HCT116 (cell line): ENCODE data around the gene FRMD4B. TPM values are rescaled to one million over a fixed set of nuclear protein-coding genes. Genes with fewer than 3 reads are reported as not detected.

Experiments
- ATAC-seq: fragments of 200-7000 bp; cut with Tn5 transposase; 2 replicates; pipeline ENCODE4 v1.9.1; 2020; ENCODE audit warnings: mild to moderate bottlenecking, moderate library complexity
- BruUV-seq: library from RNA; stranded (reverse); fragments of 400-500 nt; replicated peaks from 2 replicates; lab custom pipeline; 2021; lab: Mats Ljungman, UMichigan
- CTCF ChIA-PET: fragments of 300-600 bp; sonication (Branson Sonifier 250); formaldehyde crosslinking; loops from one replicate; lab custom pipeline; 2021; ENCODE audit warnings: antibody characterized with exemption; lab: Charles Lee
- POLR2A ChIA-PET: fragments of 300-600, 350-600 bp; sonication (Branson Sonifier 250); formaldehyde crosslinking; loops from one replicate; lab custom pipeline; 2021; ENCODE audit warnings: antibody characterized with exemption; lab: Charles Lee
- RAD21 ChIA-PET, 2 experiments: fragments of 300-600 bp; sonication (Branson Sonifier 250); formaldehyde crosslinking; loops; one replicate each; lab custom pipeline; 2023; ENCODE audit warnings: low total read pairs in 2 of 2; ENCODE audit not compliant: uncharacterized antibody in 2 of 2, unreplicated experiment in 2 of 2, low non-redundant PET in 1 of 2; lab: Charles Lee
- DNase-seq: peaks from one replicate; pipeline ENCODE4 v3.0.0-alpha.2; 2010; ENCODE audit warnings: low read depth, low spot score
- H2AFZ ChIP-seq: fragments of 200-600 bp; shearing (Covaris generic), sonication (generic); 2 replicates; pipeline ENCODE4 v1.6.1; 2017; ENCODE audit warnings: low read depth, mixed run types, mixed read lengths, antibody characterized with exemption, low read length; ENCODE audit not compliant: poor library complexity, severe bottlenecking
- H3K27ac ChIP-seq: 2 replicates; pipeline ENCODE4 v1.5.1; 2012; ENCODE audit warnings: low read depth, low read length
- H3K27me3 ChIP-seq: fragments of 200-600 bp; sonication (generic); 2 replicates; pipeline ENCODE4 v1.6.1; 2016; ENCODE audit warnings: mixed run types, low read length, mixed read lengths; ENCODE audit not compliant: insufficient read depth
- H3K36me3 ChIP-seq, 2 experiments: fragments of 200-500 bp in 1 of 2; fragments of 200-600 bp in 1 of 2; sonication (Bioruptor generic) in 1 of 2; sonication (generic) in 1 of 2; 2 replicates each; pipeline versions ENCODE4 v1.5.1 to v1.6.1; 2014 to 2016; ENCODE audit warnings: low read length in 2 of 2, inconsistent platforms in 1 of 2, mixed read lengths in 1 of 2, mixed run types in 1 of 2; ENCODE audit not compliant: insufficient read depth in 2 of 2, control insufficient read depth in 1 of 2
- H3K4me1 ChIP-seq, 2 experiments: fragments of 200-600 bp in 1 of 2; sonication (generic) in 1 of 2; 2 replicates each; pipeline versions ENCODE4 v1.5.1 to v1.6.1; 2012 to 2017; ENCODE audit warnings: low read length in 2 of 2, inconsistent platforms in 1 of 2, mild to moderate bottlenecking in 1 of 2, mixed read lengths in 1 of 2, mixed run types in 1 of 2, moderate library complexity in 1 of 2; ENCODE audit not compliant: insufficient read depth in 2 of 2, control insufficient read depth in 1 of 2
- H3K4me2 ChIP-seq: fragments of 200-600 bp; sonication (generic); 2 replicates; pipeline ENCODE4 v1.6.1; 2017; ENCODE audit warnings: mixed run types, low read length, mixed read lengths
- H3K4me3 ChIP-seq, 2 experiments: fragments of 200-600 bp in 1 of 2; sonication (generic) in 1 of 2; replicated peaks in 1 of 2; 2 replicates each; pipeline ENCODE4 v1.5.1; 2011 to 2016; ENCODE audit warnings: low read length in 2 of 2, control low read depth in 1 of 2, low read depth in 1 of 2, mild to moderate bottlenecking in 1 of 2, mixed read lengths in 1 of 2, mixed run types in 1 of 2
- H3K79me2 ChIP-seq: fragments of 200-600 bp; sonication (generic); 2 replicates; pipeline ENCODE4 v1.6.1; 2017; ENCODE audit warnings: mild to moderate bottlenecking, mixed run types, low read length, moderate library complexity, mixed read lengths; ENCODE audit not compliant: insufficient read depth
- H3K9ac ChIP-seq: fragments of 200-600 bp; sonication (generic); 2 replicates; pipeline ENCODE4 v1.6.1; 2016; ENCODE audit warnings: low read length, mixed read lengths
- H3K9me2 ChIP-seq: fragments of 200-600 bp; sonication (generic), shearing (Covaris generic); 2 replicates; pipeline ENCODE4 v1.6.1; 2017; ENCODE audit warnings: mixed run types, mild to moderate bottlenecking, moderate library complexity; ENCODE audit not compliant: insufficient read depth
- H3K9me3 ChIP-seq, 2 experiments: fragments of 200-500 bp in 1 of 2; fragments of 200-600 bp in 1 of 2; sonication (Bioruptor generic) in 1 of 2; sonication (generic) in 1 of 2; 2 replicates each; pipeline ENCODE4 v1.6.1; 2014 to 2017; ENCODE audit warnings: low read length in 2 of 2, mixed read lengths in 2 of 2, inconsistent platforms in 1 of 2, low read depth in 1 of 2, mild to moderate bottlenecking in 1 of 2, mixed run types in 1 of 2, moderate library complexity in 1 of 2; ENCODE audit not compliant: control insufficient read depth in 1 of 2, insufficient read depth in 1 of 2
- H4K20me1 ChIP-seq: fragments of 200-600 bp; sonication (generic), shearing (Covaris generic); 2 replicates; pipeline ENCODE4 v1.6.1; 2017; ENCODE audit warnings: mixed run types, mild to moderate bottlenecking, moderate library complexity; ENCODE audit not compliant: insufficient read depth
- EGR1 ChIP-seq: IDR thresholded peaks from 2 replicates; pipeline ENCODE4 v1.6.1; 2012; ENCODE audit warnings: low read depth
- ELF1 ChIP-seq: IDR thresholded peaks from 2 replicates; pipeline ENCODE4 v1.6.1; 2012; ENCODE audit warnings: low read depth, borderline replicate concordance
- FOSL1 ChIP-seq: IDR thresholded peaks from 2 replicates; pipeline ENCODE4 v1.6.1; 2012; ENCODE audit warnings: low read depth
- JUND ChIP-seq: IDR thresholded peaks from 2 replicates; pipeline ENCODE4 v1.6.1; 2012
- SP1 ChIP-seq: IDR thresholded peaks from 2 replicates; pipeline ENCODE4 v1.6.1; 2012; ENCODE audit warnings: low read depth
- SRF ChIP-seq: IDR thresholded peaks from 2 replicates; pipeline ENCODE4 v1.6.1; 2012; ENCODE audit warnings: low read depth
- ZFX ChIP-seq: fragments of 450-650 bp; IDR thresholded peaks from 2 replicates; pipeline ENCODE4 v1.6.1; 2017
- ZNF274 ChIP-seq: fragments of 200-500 bp; sonication (Bioruptor generic); IDR thresholded peaks from 2 replicates; pipeline ENCODE4 v1.6.1; 2014; ENCODE audit warnings: mild to moderate bottlenecking, low read depth, low read length, inconsistent platforms
- intact Hi-C: fragments of 100-400 bp; cut with micrococcal nuclease; formaldehyde crosslinking; loops from 2 replicates; pipeline ENCODE4 v1.10.0; 2022
- total RNA-seq: library from RNA; stranded (reverse); gene quantifications from one replicate; pipeline ENCODE4 v1.2.1, GENCODE V29; 2021; ENCODE audit not compliant: unreplicated experiment
- TF ChIP-seq, protein P1 (sequence below), 3 experiments: fragments of 200-600 bp in 1 of 3; sonication (generic) in 1 of 3; IDR thresholded peaks in 2 of 3; conservative IDR thresholded peaks in 1 of 3; 2 replicates each; pipeline ENCODE4 v1.5.1; 2012 to 2017; ENCODE audit warnings: low read depth in 2 of 3, low read length in 2 of 3, antibody characterized with exemption in 1 of 3, borderline replicate concordance in 1 of 3, control low read depth in 1 of 3, mild to moderate bottlenecking in 1 of 3, mixed read lengths in 1 of 3, mixed run types in 1 of 3, moderate library complexity in 1 of 3; ENCODE audit not compliant: insufficient read depth in 1 of 3
- TF ChIP-seq, protein P2 (sequence below): IDR thresholded peaks from 2 replicates; pipeline ENCODE4 v1.6.1; 2012
- TF ChIP-seq, protein P3 (sequence below): IDR thresholded peaks from 2 replicates; pipeline ENCODE4 v1.6.1; 2012; ENCODE audit warnings: low read depth

The FRMD4B gene
- total RNA-seq, 1 experiment from 2014 or later = 2.0 TPM

DNA sequence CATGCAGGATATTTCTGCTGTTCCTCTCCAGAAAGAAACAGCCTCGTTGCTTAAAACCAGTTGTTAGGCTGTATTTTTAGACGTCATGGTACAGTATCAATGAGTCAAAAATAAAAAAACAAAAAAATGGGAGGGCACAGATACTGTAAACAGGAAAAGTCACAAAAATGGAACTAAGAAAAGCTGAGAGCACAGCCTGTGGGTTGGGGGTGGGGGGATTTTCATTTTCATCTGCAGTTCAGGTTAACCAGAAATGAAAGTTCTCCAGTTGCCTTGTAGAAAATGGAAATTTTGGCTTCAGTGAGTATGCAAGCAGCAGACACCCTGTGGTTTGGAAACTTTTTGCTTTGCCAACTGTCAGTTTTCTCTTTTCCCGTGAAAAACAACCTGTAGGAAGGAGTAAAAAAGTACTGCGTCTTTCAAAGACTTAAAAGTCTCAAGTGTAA, 59.0 kb downstream of the FRMD4B start:
- H2AFZ ChIP-seq = no peak overlapping the region
- BruUV-seq = no TSS peak
- ChIA-PET RAD21 (no interaction called here), POLR2A (no interaction called here), CTCF (no interaction called here)
- no peak overlapping the region for H3K9ac ChIP-seq
- DNase-seq (no peak), ATAC-seq (no peak)
- intact Hi-C loops = no loop called here
- H3K4me2 ChIP-seq = no peak overlapping the region
- no peak overlapping the region for H3K4me3 ChIP-seq
- H3K9me3 ChIP-seq = no peaks in the 10 kb centered on the region
- H3K9me2 ChIP-seq = no peaks in the 10 kb centered on the region
- no peak overlapping the region for H3K27ac ChIP-seq
- no peaks in the 10 kb centered on the region for H3K27me3 ChIP-seq
- no peaks in the 10 kb centered on the region for H3K79me2 ChIP-seq
- no peaks in the 10 kb centered on the region for H4K20me1 ChIP-seq
- H3K36me3 ChIP-seq = no peaks in the 10 kb centered on the region
- TF ChIP-seq SRF (no peak), ZFX (no peak), JUND (no peak), SP1 (no peak), FOSL1 (no peak), EGR1 (no peak), ZNF274 (no peak), ELF1 (no peak)
- TF ChIP-seq, protein P1, sequence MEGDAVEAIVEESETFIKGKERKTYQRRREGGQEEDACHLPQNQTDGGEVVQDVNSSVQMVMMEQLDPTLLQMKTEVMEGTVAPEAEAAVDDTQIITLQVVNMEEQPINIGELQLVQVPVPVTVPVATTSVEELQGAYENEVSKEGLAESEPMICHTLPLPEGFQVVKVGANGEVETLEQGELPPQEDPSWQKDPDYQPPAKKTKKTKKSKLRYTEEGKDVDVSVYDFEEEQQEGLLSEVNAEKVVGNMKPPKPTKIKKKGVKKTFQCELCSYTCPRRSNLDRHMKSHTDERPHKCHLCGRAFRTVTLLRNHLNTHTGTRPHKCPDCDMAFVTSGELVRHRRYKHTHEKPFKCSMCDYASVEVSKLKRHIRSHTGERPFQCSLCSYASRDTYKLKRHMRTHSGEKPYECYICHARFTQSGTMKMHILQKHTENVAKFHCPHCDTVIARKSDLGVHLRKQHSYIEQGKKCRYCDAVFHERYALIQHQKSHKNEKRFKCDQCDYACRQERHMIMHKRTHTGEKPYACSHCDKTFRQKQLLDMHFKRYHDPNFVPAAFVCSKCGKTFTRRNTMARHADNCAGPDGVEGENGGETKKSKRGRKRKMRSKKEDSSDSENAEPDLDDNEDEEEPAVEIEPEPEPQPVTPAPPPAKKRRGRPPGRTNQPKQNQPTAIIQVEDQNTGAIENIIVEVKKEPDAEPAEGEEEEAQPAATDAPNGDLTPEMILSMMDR (IDR thresholded peaks at IDR 0.05 in 2 of 3, conservative IDR thresholded peaks at IDR 0.05 in 1 of 3; ENCODE audit: borderline replicate concordance in 1 of 3, insufficient read depth in 1 of 3, low read depth in 2 of 3, low read length in 2 of 3) = no peak
- TF ChIP-seq, protein P2, sequence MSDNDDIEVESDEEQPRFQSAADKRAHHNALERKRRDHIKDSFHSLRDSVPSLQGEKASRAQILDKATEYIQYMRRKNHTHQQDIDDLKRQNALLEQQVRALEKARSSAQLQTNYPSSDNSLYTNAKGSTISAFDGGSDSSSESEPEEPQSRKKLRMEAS = no peak
- TF ChIP-seq, protein P3, sequence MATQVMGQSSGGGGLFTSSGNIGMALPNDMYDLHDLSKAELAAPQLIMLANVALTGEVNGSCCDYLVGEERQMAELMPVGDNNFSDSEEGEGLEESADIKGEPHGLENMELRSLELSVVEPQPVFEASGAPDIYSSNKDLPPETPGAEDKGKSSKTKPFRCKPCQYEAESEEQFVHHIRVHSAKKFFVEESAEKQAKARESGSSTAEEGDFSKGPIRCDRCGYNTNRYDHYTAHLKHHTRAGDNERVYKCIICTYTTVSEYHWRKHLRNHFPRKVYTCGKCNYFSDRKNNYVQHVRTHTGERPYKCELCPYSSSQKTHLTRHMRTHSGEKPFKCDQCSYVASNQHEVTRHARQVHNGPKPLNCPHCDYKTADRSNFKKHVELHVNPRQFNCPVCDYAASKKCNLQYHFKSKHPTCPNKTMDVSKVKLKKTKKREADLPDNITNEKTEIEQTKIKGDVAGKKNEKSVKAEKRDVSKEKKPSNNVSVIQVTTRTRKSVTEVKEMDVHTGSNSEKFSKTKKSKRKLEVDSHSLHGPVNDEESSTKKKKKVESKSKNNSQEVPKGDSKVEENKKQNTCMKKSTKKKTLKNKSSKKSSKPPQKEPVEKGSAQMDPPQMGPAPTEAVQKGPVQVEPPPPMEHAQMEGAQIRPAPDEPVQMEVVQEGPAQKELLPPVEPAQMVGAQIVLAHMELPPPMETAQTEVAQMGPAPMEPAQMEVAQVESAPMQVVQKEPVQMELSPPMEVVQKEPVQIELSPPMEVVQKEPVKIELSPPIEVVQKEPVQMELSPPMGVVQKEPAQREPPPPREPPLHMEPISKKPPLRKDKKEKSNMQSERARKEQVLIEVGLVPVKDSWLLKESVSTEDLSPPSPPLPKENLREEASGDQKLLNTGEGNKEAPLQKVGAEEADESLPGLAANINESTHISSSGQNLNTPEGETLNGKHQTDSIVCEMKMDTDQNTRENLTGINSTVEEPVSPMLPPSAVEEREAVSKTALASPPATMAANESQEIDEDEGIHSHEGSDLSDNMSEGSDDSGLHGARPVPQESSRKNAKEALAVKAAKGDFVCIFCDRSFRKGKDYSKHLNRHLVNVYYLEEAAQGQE = no peak
- TF ChIP-seq, all 23 proteins: peak for 0
- no peaks in the 10 kb centered on the region for H3K4me1 ChIP-seq
